Tibial artery (tissue), 4 donors: ENCODE measurements around the gene FAM53B.

Experiments used
- DNase-seq, 2 donors: peaks; one replicate each; pipeline ENCODE4 v3.0.0-alpha.2; 2019
- H3K27ac ChIP-seq, 2 donors: fragments of 200-600 bp; sonication (generic) in 1 of 2; 1 replicate in 1 of 2; 2 replicates in 1 of 2; pipeline ENCODE4 v1.5.1; 2018 to 2019; ENCODE audit warnings: mild to moderate bottlenecking in 1 of 2
- H3K27me3 ChIP-seq, 2 donors: fragments of 200-600 bp; sonication (generic) in 1 of 2; one replicate each; pipeline versions ENCODE4 v1.5.1 to v1.6.0; 2016 to 2019
- H3K36me3 ChIP-seq, 3 donors: fragments of 200-600 bp; sonication (generic) in 2 of 3; one replicate each; pipeline ENCODE4 v1.5.1; 2016 to 2019; ENCODE audit warnings: mild to moderate bottlenecking in 2 of 3
- H3K4me1 ChIP-seq, 4 donors: fragments of 200-600 bp; sonication (generic) in 2 of 4; 1 replicate in 3 of 4; 2 replicates in 1 of 4; pipeline ENCODE4 v1.5.1; 2016 to 2019
- H3K4me3 ChIP-seq, 2 donors: fragments of 200-600 bp; sonication (generic) in 1 of 2; 1 replicate in 1 of 2; 2 replicates in 1 of 2; pipeline ENCODE4 v1.5.1; 2018 to 2019; ENCODE audit warnings: mild to moderate bottlenecking in 2 of 2
- H3K9me3 ChIP-seq, 3 donors: fragments of 200-600 bp; sonication (generic) in 1 of 3; one replicate each; pipeline ENCODE4 v1.5.1; 2016 to 2019
- intact Hi-C: fragments of 100-400 bp; cut with DNase I; formaldehyde crosslinking; loops from one replicate; pipeline ENCODE4 v1.15.0; 2023; ENCODE audit warnings: low total_unique reads
- TF ChIP-seq, protein P1 (sequence below), 2 experiments: fragments of 200-600 bp in 1 of 2; fragments of 450-650 bp in 1 of 2; IDR thresholded peaks; one replicate each; pipeline ENCODE4 v1.5.1; 2017 to 2019; ENCODE audit warnings: antibody characterized with exemption in 2 of 2, mild to moderate bottlenecking in 1 of 2, moderate library complexity in 1 of 2

Gene FAM53B

DNA sequence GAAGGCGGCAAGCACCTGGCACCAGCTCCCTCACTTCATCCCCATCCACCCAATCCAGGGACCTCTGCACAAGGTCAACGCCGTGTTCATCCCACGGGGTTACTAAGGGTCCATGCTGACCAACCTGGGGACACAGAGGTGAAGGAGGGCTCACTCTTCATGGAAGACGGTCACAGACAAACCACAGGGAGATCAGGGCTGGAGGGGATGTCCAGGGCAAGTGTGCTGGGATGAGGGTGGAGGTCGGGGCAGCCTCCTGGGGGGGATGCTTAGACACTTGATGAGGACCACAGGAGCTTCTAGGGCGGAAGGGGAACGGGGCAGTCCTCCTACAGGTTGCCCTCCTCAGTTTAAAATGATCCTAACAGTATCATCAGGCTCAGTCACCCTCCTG lies 46.7 kb downstream of the FAM53B start:
- no peaks in the 10 kb centered on the region for H3K9me3 ChIP-seq
- no peak overlapping the region for H3K27ac ChIP-seq
- H3K27me3 ChIP-seq: no peaks in the 10 kb centered on the region
- peaks cover 0 to 31% (median 27%) of the 10 kb centered on the region in 4 donors for H3K4me1 ChIP-seq
- no peak overlapping the region for H3K4me3 ChIP-seq
- intact Hi-C loops: no loop called here
- DNase-seq: no peak
- TF ChIP-seq, protein P1, sequence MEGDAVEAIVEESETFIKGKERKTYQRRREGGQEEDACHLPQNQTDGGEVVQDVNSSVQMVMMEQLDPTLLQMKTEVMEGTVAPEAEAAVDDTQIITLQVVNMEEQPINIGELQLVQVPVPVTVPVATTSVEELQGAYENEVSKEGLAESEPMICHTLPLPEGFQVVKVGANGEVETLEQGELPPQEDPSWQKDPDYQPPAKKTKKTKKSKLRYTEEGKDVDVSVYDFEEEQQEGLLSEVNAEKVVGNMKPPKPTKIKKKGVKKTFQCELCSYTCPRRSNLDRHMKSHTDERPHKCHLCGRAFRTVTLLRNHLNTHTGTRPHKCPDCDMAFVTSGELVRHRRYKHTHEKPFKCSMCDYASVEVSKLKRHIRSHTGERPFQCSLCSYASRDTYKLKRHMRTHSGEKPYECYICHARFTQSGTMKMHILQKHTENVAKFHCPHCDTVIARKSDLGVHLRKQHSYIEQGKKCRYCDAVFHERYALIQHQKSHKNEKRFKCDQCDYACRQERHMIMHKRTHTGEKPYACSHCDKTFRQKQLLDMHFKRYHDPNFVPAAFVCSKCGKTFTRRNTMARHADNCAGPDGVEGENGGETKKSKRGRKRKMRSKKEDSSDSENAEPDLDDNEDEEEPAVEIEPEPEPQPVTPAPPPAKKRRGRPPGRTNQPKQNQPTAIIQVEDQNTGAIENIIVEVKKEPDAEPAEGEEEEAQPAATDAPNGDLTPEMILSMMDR (IDR thresholded peaks at IDR 0.05): no peak
- peaks cover 0 to 21% (median 18%) of the 10 kb centered on the region in 3 donors for H3K36me3 ChIP-seq

DNA sequence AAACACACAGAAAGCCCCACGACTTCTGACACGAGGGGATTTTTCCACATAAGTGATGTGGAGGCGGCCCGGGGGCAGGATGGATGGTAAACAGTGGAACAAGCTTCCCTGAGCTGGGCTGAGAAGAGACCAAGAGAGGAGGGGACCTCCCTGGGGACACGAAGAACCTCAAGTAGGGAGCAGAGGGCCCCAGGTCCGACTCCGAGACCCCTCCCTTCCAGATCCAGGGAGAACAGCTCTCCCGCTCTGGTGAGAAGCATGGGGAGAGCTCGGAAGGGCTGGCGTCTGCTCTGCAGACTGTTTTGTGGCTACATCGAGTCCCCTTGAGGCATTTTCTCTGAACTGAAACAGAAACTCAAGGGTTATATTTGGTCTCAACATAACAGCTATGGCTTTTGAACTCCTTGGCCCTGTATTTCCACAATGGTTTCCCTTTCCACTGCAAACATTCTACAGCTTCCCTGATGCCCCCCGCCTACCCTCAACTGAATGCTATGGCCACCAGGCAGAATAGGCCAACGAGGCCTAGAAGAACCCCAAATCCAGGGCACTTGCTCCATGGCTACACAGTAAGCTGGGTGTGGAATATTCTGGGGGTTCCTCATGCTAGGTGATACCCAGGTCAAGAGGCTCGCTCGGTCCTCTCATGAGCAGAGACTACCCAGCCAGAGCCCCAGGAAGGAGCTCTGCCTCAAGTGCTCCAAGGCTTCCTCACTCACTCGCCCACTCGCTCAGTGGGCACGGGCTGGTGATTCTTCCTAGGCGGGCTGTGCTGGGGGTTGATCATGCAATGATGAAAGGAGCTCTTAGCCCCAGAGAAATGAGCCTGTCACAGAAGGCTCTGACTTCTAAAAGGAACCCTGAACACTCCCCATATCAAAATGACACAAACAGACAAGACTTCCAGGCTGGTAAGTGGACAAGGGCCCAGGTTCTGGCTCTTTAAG lies 47.5 kb downstream of the FAM53B start:
- Histone ChIP-seq H3K4me3 (no peak overlapping the region), H3K36me3 (peaks cover 0 to 21% (median 18%) of the 10 kb centered on the region in 3 donors), H3K4me1 (peaks cover 0 to 24% (median 20%) of the 10 kb centered on the region in 4 donors), H3K9me3 (no peaks in the 10 kb centered on the region), H3K27me3 (no peaks in the 10 kb centered on the region), H3K27ac (no peak overlapping the region)
- DNase-seq: no peak
- intact Hi-C loops: no loop called here
- TF ChIP-seq, protein P1 (IDR thresholded peaks at IDR 0.05): no peak

DNA sequence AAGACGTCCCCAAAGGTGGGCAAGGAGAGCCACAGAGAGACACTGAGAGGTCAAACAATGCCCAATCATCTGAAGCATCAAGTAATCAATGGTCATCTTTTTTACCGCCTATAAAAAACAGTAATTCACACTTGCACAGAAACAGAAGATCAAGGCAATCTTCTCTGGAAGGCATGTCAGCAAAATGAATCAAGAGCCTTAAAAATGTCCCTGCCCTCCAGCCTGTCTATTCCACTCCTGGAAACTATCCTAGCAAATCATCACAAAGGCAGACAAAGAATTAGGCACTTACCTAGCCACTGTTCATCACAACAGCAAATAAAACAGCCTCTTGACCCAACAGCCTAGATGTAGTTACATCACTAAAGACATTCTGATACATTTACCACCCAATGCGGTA lies 48.9 kb downstream of the FAM53B start:
- no peak for DNase-seq
- no peak overlapping the region for H3K4me3 ChIP-seq
- TF ChIP-seq, protein P1 (IDR thresholded peaks at IDR 0.05): no peak
- intact Hi-C loops: no loop called here
- H3K9me3 ChIP-seq: no peaks in the 10 kb centered on the region
- no peak overlapping the region for H3K27ac ChIP-seq
- H3K36me3 ChIP-seq: peaks cover 0 to 21% (median 18%) of the 10 kb centered on the region in 3 donors
- no peaks in the 10 kb centered on the region for H3K27me3 ChIP-seq
- peaks cover 0 to 9% (median 5%) of the 10 kb centered on the region in 4 donors for H3K4me1 ChIP-seq

DNA sequence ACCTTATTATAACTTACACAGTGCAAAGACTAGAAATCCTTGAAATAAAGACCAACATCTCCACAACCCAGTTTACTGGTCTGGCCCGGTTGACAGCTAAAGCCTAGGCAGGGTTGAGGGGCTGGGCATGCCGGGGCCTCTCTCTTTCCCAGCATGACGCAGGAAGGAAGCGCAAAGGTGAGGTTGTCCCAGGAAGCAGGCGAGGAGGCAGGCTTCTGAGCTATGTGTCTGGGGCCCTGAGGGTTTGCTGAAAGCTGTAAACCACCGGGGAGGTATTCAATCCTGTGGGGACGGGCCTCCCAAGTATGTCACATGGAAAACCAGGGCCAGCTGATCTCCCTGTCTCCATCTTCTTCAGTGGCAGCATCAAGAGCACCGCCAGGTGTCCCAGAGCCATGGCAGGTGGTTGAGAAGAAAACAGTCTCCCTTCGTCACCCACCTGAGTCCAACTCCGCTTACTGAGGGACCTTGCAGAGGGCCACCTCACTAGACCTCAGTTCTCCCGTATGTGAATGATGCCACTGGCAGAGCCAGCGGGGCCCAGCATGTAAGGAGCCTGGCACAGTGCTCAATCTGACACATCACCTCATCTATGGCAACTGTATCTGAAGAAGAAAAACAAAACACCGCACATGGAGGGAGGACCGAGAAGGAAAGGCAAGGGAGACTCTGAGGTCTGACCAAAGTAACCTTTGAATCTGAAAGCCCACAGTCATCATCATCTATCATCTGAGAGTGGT lies 49.5 kb downstream of the FAM53B start:
- Histone ChIP-seq H3K27me3 (no peaks in the 10 kb centered on the region), H3K4me3 (no peak overlapping the region), H3K4me1 (peaks cover 0 to 3% (median under 1%) of the 10 kb centered on the region in 4 donors), H3K36me3 (peaks cover 0 to 27% (median 24%) of the 10 kb centered on the region in 3 donors), H3K27ac (no peak overlapping the region), H3K9me3 (no peaks in the 10 kb centered on the region)
- no peak for DNase-seq
- intact Hi-C loops: no loop called here
- TF ChIP-seq, protein P1 (IDR thresholded peaks at IDR 0.05): no peak

DNA sequence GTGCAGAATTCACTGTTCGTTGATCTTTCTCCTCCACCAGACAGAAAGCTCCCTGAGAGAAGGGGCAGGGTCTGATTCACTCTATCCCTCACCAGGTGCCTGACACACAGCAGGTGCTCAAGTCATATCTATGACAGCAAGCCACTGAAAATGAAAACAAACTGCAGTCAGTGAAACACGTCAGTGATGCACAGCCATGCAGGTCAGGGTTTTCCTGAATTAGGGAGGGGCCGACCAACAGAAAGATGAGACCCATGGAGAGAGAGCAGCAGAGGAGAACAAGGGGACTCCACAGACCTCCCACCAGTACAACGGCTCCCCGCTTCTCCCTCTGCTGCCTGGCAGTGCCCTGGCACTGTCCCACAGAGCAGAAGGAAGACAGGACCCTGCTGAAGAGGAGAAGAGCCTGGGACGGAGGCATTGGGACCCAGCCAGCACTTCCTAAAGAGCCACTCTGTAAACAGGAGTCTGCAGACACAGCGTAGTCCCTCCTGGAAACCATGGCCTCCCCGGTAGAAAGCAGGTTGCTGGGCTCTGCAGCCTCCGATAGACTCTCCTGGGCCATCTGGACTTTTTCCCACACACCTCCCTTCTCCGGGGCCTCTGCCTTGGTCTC lies 50.3 kb downstream of the FAM53B start:
- intact Hi-C loops: no loop called here
- H3K4me1 ChIP-seq: no peaks in the 10 kb centered on the region
- no peak overlapping the region for H3K4me3 ChIP-seq
- no peak overlapping the region for H3K27ac ChIP-seq
- peaks cover 0 to 29% (median 28%) of the 10 kb centered on the region in 3 donors for H3K36me3 ChIP-seq
- no peaks in the 10 kb centered on the region for H3K27me3 ChIP-seq
- no peak for DNase-seq
- TF ChIP-seq, protein P1 (IDR thresholded peaks at IDR 0.05): no peak
- H3K9me3 ChIP-seq: no peaks in the 10 kb centered on the region
